ENCODE results near the gene ARRDC4. TPM values are rescaled to one million over a fixed set of nuclear protein-coding genes. Genes with fewer than 3 reads are reported as not detected.

Gene ARRDC4
- total and polyA plus RNA-seq, 9 of the 15 experiments (the other 6 are each of a cell fraction or from before 2014, with no cell fraction given) = 4.3 to 16.1 (median 14.4) TPM

DNA sequence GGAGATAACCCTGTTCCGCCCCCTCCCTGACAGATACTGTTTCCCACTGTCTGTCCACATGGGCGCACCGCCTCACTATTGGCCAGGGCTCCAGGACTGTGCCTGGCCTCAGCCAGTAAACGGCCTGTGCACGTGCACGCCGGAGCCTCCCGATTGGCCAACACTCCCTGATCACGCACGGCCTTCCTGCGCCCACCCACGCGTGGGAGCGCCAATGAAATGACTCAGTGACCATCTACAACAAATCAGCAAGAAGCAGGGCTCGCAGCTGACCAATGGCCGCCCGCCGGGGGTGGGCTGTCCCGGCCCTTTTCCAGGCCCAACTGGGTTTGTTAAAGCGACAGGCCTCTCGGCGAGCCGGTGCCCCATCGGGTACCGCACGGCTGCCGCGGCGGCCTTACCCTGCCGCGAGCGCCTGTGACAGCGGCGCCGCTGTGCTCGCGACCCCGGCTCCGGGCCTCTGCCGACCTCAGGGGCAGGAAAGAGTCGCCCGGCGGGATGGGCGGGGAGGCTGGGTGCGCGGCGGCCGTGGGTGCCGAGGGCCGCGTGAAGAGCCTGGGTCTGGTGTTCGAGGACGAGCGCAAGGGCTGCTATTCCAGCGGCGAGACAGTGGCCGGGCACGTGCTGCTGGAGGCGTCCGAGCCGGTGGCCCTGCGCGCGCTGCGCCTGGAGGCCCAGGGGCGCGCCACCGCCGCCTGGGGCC lies at the start of gene ARRDC4 (continued):
- TF ChIP-seq CREB3 (tag; conservative IDR thresholded peaks at IDR 0.05; ENCODE audit: low read depth) = no peak
- TF ChIP-seq, protein P1, sequence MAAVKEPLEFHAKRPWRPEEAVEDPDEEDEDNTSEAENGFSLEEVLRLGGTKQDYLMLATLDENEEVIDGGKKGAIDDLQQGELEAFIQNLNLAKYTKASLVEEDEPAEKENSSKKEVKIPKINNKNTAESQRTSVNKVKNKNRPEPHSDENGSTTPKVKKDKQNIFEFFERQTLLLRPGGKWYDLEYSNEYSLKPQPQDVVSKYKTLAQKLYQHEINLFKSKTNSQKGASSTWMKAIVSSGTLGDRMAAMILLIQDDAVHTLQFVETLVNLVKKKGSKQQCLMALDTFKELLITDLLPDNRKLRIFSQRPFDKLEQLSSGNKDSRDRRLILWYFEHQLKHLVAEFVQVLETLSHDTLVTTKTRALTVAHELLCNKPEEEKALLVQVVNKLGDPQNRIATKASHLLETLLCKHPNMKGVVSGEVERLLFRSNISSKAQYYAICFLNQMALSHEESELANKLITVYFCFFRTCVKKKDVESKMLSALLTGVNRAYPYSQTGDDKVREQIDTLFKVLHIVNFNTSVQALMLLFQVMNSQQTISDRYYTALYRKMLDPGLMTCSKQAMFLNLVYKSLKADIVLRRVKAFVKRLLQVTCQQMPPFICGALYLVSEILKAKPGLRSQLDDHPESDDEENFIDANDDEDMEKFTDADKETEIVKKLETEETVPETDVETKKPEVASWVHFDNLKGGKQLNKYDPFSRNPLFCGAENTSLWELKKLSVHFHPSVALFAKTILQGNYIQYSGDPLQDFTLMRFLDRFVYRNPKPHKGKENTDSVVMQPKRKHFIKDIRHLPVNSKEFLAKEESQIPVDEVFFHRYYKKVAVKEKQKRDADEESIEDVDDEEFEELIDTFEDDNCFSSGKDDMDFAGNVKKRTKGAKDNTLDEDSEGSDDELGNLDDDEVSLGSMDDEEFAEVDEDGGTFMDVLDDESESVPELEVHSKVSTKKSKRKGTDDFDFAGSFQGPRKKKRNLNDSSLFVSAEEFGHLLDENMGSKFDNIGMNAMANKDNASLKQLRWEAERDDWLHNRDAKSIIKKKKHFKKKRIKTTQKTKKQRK (IDR thresholded peaks at IDR 0.05; ENCODE audit: borderline replicate concordance, low read depth, low read length) = peak; percentile 88
- peak; percentile 80 for TF ChIP-seq HMGN3 (IDR thresholded peaks at IDR 0.05; ENCODE audit: borderline replicate concordance, extremely low read depth, insufficient read length, low read depth, low read length)
- TF ChIP-seq ZNF212 (CRISPR knock-in tag; IDR thresholded peaks at IDR 0.05) = no peak
- TF ChIP-seq POLR2AphosphoS2 (IDR thresholded peaks at IDR 0.05; ENCODE audit: low read length) = no peak
- TF ChIP-seq ZNF586 (CRISPR knock-in tag; conservative IDR thresholded peaks at IDR 0.05) = no peak
- TF ChIP-seq ZNF584 (CRISPR knock-in tag; IDR thresholded peaks at IDR 0.05; ENCODE audit: low read depth) = no peak
- no peak for TF ChIP-seq ZNF12 (CRISPR knock-in tag; IDR thresholded peaks at IDR 0.05)
- TF ChIP-seq CBFA2T3 (IDR thresholded peaks at IDR 0.05) = no peak; the same call in 1 of the 2 replicates
- no peak for TF ChIP-seq CBX2 (IDR thresholded peaks at IDR 0.05; ENCODE audit: insufficient read depth, low read length, poor library complexity, severe bottlenecking)
- no peak for TF ChIP-seq PCBP2 (IDR thresholded peaks at IDR 0.05; ENCODE audit: low read depth, low read length, poor library complexity, severe bottlenecking)
- TF ChIP-seq SREBF1 (IDR thresholded peaks at IDR 0.05; ENCODE audit: borderline replicate concordance, low read depth, low read length) = no peak
- TF ChIP-seq HDAC8 (tag; IDR thresholded peaks at IDR 0.05) = 0 out of 2 replicates have a peak, but pooled peaks have one; percentile 58
- no peak for TF ChIP-seq GMEB1 (CRISPR knock-in tag; IDR thresholded peaks at IDR 0.05)
- no peak for TF ChIP-seq GATAD2A (IDR thresholded peaks at IDR 0.05)
- TF ChIP-seq SRSF1 (IDR thresholded peaks at IDR 0.05; ENCODE audit: low read depth, low read length) = 0 out of 2 replicates have a peak, but pooled peaks have one; percentile 68
- no peak for TF ChIP-seq TCF7L2 (IDR thresholded peaks at IDR 0.05; ENCODE audit: low read depth, low read length)
- no peak; the same call in 1 of the 2 replicates for TF ChIP-seq ZBTB1 (CRISPR knock-in tag; IDR thresholded peaks at IDR 0.05; ENCODE audit: borderline replicate concordance, low read depth)
- TF ChIP-seq FOXK2 (conservative IDR thresholded peaks at IDR 0.05 in 1 of 2, IDR thresholded peaks at IDR 0.05 in 1 of 2; ENCODE audit: low read depth in 2 of 2) = peak in 1 of 2 experiments; percentile 89; a peak in 2 of 4 replicates
- TF ChIP-seq FOXJ3 (CRISPR knock-in tag; IDR thresholded peaks at IDR 0.05) = no peak
- peak; percentile 71; the same call in 1 of the 2 replicates for TF ChIP-seq FOXP1 (CRISPR knock-in tag; IDR thresholded peaks at IDR 0.05)
- TF ChIP-seq ZEB2 (IDR thresholded peaks at IDR 0.05) = no peak
- TF ChIP-seq ZKSCAN3 (CRISPR knock-in tag; IDR thresholded peaks at IDR 0.05) = no peak
- no peak for TF ChIP-seq ZNF134 (CRISPR knock-in tag; conservative IDR thresholded peaks at IDR 0.05)
